HG03378 (cell line): ENCODE measurements around the gene FAM114A2.

Experiments used
- ATAC-seq: cut with Tn5 transposase; IDR thresholded peaks from one replicate; pipeline ENCODE4 v1.9.1; 2021; ENCODE audit warnings: mild to moderate bottlenecking, moderate library complexity; ENCODE audit not compliant: unreplicated experiment

The FAM114A2 gene

DNA sequence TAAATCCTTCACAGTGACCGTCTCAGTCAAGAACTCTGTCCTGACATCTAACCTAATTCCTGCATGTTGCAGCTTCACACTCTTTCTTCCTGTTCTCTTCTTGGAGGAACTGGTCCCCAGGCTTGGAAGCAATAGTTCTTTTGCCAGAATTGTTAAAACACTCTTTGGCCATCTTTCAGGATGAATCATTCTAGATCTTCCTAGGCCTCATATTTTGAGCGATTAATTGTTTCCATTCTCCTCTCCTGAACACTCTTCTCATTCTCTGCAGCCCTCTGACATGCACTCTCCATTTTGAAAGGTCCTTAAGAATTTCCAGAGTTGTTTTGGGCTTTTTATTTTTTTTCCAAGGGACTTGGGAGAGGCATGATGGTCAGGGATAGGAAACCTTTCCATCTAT lies 85.8 kb downstream of the FAM114A2 start:
- ATAC-seq = no peak

GRCh38 chr5:153952057-153952456 lies 86.7 kb downstream of the FAM114A2 start:
- no peak for ATAC-seq

GRCh38 chr5:153941265-153941664 lies 97.4 kb downstream of the FAM114A2 start:
- ATAC-seq = no peak
